ENCODE data around the gene PFDN4.
A peak's percentile ranks its signal among the peaks of the same experiment; 100 is the strongest.

Gene PFDN4

GRCh38 chr20:54174457-54175175, 33.3 kb upstream of the PFDN4 start:
- no peak for DNase-seq

GRCh38 chr20:54176610-54177009, 31.3 kb upstream of the PFDN4 start:
- DNase-seq: no peak

DNA sequence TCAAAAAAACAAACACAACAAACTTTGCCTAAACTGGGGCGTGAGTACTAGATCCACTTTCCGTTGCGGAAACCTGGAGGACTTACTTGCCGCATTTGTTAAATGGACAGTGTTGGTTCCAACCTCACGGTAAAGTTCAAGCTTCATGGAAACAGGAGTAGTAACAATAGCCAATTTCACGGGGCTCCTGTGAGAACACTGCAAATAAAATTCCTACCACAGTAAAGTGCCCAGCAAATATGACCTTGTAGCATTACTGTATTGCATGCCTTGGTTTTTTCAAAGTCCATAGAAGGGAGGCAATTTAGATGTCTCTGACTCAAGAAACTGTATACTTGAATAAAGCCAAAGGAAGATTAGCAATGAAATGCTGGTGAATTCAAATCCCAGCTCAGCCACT, 30.5 kb upstream of the PFDN4 start:
- DNase-seq: no peak

- no peak for DNase-seq
Observed at GRCh38 chr20:54178256-54178655, 29.6 kb upstream of the PFDN4 start.

DNA sequence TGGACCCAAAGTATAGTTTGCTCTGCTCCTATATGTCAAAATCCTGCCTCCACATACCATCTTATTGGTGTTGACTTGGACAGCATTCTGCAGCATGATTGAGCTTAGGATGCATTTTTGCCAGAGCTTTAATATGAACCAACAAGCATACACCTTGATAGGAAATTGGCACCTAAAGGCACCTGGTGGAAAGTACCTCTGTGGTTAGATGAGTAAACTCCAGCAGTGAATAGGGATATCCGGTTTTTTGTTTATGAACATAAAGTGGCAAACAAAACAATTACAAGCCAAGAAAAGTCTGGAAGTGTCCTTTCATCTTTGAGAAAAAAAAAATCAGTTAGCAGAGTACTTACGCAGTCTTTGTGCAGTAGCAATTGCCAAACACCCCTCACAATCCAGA, 27.9 kb upstream of the PFDN4 start:
- DNase-seq: peak; percentile 74

GRCh38 chr20:54180931-54181330, 27.0 kb upstream of the PFDN4 start:
- DNase-seq: no peak

- no peak for DNase-seq
Observed at GRCh38 chr20:54184071-54184470, 23.8 kb upstream of the PFDN4 start.

DNA sequence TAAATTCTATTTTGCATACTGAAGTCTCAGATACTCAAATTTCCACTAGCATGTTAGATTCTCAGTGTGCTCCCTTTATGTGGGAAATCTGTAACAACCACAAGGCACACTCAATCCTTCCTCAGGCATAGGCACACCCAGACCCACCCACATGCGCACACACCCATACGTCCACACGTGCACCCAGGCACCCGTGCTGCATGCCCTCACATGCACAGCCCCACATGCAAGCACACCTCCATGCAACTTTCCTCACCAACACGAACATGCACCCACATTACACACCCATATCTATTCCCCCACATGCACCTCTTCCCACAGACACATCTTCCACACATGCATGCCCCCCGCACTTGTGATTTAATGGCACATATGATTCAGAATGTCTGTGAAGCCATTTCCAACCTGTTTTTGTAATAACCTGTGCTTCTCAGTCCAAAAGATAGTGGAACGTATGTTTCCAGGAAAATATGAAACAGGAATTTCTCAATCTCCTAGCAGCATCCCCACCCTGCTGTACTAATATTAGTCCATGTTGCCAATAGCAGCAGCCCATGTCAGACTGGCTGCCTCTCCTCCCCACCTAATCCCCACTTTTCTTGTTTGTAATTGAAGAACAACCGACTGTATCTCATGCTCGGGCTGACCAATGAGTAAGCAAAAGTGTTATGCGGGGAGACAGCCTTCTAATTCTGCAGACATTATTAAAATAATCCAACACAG, 22.8 kb upstream of the PFDN4 start:
- no peak for DNase-seq

DNA sequence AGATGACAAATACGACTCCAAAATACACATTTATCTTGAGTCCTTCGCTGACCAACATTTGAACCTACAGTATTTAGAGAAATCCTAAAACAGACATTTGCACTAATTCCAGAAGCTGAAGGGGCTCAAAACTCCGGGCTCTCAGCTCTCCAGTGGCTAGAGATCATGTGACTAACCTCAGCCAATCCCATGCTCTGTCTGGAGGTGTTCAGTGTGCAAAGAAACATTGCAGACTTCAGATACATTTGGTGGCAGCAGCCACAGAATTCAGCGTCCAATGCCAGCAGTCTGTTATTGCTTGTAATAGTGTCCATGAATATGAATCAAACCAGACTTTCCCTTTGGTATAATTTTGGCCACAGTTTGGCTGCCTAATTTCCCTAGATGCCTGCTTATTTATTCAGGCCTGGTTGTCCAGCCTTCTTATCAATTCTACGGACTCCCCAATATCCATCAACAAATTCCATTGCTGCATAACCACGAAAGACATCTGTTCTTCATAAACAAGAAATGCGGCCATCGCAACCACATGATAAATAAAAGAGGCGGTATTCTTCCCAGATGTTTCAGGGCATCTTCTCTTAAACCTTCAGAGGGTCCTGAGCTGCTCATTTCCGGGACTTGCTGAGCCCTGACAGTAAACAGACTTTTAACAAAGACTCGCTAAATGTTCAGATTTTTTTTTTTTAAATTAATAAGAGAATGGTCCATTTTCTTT, 19.6 kb upstream of the PFDN4 start:
- DNase-seq: no peak

DNA sequence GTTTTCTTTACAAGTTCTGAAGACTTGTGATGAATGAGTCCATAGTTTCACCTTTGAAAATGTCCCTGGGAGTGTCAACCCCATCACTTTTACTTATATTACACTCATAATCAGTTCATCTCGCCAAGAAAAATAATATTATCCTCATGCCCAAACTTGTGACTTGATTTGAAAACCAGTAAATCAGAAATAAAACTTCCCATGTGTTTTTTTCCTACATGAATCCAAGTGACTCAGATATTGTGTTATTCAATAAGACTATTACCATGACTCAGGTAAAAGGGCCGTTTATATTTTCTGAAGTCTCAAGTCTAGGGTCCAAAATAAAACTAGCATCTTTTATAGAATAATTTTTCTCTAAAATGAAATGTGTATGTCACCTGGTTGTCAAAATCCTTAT, 18.3 kb upstream of the PFDN4 start:
- DNase-seq: no peak

GRCh38 chr20:54190217-54190616, 17.7 kb upstream of the PFDN4 start:
- DNase-seq: no peak

DNA sequence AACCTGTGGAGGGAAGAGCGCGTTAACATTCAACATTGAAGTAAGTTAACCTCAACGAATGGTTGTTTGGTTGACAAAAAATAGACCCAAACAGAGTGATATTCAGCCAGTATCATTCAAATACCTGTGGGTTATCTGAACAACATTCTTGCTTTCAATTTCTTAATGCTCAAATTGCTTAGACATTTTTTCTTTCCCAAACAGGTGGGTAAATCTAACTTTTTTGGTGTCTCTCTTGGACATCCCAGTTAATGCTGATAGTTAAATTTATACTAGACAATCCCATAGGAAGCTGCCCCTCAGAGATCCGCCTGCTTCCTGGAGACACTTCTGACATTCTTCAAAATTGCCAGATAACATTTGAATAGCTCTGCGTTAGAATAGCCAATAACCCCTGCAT, 14.1 kb upstream of the PFDN4 start:
- DNase-seq: no peak

DNA sequence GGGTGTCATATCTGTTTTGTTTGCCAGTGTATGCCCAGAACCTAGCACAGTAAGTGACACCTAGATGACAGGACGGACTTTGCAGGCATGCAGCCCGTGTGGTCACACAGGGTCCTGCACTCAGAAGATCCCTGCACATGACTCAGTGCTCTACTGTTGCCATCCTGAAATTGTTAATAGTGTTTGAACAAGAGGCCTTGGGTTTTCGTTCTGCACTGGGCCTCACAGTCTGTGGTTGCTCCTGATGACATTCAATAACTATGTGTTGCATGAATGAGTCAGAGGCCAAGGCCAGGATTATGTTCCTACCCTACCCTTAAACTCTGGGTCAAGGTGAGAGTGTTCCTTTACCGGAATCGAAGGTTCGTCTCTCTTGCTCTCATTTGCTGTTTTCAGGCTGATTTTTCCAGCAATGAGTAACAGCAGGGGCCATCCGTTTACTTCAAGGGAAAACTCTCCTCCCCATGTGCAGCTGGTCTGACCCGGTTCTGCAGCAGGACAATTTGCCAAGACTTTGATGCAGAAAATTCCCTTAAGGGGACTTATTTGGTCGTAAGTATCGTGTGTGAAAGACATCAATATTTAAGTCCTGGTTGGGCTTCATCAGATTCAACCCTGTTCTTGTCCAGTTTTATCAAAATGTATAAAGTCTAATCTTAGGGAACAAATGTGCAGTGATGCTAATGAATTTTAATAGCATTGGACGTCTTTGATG, 13.0 kb upstream of the PFDN4 start:
- no peak for DNase-seq

GRCh38 chr20:54195483-54196472, 12.1 kb upstream of the PFDN4 start:
- DNase-seq: no peak

GRCh38 chr20:54197621-54198604, 10.0 kb upstream of the PFDN4 start:
- DNase-seq: no peak

DNA sequence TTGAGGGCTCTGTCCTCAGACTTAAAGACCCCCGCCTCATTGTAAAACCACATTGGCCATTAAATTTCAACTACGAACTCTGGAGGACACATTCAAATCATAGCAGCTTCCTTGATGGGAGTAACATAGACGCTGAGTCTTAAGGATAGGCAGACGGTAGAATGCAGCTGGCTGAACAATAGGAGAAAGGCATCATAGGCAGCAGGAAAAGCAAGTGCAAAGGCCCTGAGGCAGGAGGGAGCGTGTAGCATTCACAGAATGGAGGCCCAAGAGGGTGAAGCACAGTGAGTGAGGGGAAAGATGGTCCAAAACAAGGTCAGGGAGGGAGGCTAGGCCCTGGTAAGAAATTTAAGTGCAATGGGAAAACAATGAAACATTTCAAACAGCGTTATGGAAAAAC, 8.6 kb upstream of the PFDN4 start:
- DNase-seq: no peak

GRCh38 chr20:54199721-54200176, 8.1 kb upstream of the PFDN4 start:
- DNase-seq: peak; percentile 38

DNA sequence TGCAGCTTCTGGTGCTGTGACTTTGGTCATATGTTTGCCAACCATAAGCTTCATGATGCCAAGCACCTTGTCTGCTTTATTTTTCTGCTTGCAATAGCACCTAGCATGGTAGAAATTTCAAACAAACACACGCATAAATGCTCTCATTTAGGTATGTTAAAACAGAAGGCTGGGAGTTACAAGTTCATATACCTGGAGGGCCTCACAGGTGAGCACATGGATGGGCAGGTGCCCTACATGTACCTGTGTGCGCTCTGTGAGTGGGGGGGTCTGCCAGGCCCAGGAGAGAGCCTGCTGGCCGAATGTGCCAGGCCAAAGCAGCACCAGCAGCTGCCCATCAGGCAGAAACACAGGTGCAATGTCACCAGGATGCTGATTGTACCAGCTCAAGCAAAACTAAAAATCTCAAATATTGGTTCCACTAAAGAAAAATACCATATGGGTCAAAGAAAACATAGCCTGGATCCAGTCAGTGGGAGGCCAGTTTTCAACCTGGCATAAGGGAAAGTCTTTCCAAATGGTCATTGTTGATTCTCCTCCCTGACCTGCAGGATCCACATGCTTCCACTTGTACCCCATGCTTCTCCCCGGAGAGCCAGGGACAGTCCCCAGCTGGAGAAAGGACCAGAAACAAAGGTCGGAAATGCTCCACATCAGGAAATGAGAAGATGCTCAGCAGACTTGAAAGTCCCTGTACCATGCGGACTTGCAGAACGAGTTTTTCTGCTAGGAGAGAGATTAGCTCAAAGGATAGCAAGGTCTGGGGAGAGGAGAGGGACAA, 7.2 kb upstream of the PFDN4 start:
- DNase-seq: no peak

DNA sequence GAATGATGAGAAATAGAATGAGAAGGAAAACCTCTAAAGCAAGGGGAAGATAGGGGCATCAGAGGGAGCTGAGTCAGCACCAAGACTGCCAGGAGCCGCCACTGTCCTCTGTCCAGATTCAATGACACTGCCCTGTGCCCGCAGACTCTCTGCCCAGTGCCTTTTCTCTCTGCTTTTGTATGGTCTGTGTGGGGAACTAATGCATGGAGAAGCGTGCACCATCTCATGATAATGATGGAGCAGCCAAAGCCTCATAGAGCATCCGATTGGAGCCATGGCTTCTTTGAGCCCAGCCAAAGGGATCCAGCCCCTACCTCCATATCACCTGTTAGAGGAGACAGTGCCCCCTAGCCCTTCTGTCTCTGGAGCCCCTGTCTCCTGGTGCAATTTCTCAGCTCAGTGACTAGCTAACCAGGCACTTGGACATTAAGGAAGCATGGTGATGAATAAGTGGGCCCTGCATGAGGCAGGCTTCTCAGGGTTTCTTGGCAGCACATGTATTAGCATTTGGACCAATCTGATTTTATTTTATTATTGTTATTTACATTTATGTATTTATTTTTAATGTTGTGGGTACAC, 6.5 kb upstream of the PFDN4 start:
- DNase-seq: no peak

DNA sequence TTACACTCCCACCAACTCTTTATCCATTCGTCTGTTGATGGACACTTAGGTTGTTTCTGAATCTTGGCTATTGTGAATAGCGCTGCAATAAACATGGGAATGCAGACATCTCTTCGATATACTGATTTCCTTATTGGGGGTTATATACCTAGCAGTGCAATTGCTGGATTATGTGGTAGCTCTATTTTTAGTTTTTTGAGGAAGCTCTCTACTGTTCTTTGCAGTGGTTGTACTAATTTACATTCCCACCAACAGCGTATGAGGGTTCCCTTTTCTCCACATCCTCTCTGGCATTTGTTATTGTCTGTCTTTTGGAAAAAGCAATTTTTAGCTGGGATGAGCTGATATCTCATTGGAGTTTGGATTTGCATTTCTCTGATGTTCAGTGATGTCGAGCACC, 4.6 kb upstream of the PFDN4 start:
- DNase-seq: no peak

Measured in NCI-H2029 treated with DMSO at 0.1 percent for 48 hours (cell line).